HG02885 (cell line): ENCODE results near the gene CGB3.

Experiments used
- ATAC-seq: cut with Tn5 transposase; IDR thresholded peaks from one replicate; pipeline ENCODE4 v1.9.1; 2021; ENCODE audit warnings: mild to moderate bottlenecking; ENCODE audit not compliant: unreplicated experiment, poor library complexity

The CGB3 gene

DNA sequence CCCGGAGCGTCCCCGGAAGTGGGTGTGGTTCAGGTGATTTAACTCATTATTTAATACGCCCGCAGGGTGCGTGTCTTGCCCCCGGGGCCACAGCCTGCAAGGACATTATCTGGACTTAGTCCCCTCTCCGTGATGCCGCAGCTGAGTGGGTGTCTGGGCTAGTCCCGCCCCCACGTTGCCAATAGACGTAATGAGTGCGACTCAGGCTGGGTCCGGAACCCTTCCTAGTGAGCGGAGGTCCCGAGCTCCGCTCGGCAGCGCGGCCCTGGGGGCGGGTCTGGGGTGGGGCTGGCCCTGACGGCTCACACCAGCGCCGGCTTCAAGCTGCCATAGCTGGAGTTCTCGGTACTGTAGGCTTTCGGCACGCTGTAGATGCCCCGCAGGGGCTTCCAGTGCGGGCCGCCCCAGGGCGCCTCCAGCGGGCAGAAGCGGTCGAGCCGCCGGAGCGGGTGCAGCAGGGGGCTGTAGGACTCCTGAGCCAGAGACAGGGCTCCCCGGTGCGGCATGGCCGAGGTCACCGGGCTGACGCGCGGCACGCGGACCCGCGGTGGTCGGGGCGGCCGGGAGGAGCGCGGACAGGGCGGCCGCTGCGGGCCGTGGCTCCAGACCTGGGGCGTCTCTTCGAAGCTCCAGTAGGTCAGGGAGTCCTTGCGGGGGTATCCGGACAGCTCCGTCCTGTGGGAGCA lies 6.3 kb downstream of the CGB3 start:
- ATAC-seq = no peak

GRCh38 chr19:49017041-49017665 lies 7.0 kb downstream of the CGB3 start, which contains the start of gene LHB:
TSS of gene LHB (minus strand) at chr19:49017091. CDS start at chr19:49017081, 10 bp downstream.
- no peak for ATAC-seq

DNA sequence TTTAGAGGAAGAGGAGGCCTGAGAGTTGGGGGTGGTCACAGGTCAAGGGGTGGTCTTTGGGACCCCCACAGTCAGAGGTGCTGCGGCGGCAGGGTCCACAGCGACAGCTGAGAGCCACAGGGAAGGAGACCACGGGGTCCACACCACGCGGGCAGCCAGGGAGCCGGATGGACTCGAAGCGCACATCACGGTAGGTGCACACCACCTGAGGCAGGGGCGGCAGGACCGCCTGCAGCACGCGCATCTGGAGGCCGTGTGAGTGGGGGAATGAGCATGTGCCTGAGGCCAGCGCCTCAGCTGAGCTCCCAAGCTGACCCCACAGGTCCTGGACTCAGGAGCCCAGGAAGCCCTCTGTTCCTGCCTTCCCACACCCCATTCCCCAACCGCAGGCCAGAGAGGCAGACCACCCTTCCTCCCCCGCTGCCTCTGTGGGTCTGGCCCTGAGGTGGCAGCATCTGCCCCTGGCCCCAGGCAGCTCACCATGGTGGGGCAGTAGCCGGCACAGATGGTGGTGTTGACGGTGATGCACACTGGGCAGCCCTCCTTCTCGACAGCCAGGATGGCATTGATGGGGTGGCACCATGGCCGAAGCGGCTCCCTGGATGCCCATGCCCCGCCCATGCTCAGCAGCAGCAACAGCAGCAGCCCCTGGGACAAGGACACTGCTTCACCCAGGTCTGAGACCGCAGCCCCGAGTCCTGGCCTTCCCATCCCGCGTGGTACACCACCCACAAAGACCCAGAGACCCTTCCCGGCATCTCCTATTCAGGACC lies 7.9 kb downstream of the CGB3 start:
- ATAC-seq = no peak

- ATAC-seq = no peak
These were observed 9.3 kb downstream of the CGB3 start for GRCh38 chr19:49014870-49015255.

DNA sequence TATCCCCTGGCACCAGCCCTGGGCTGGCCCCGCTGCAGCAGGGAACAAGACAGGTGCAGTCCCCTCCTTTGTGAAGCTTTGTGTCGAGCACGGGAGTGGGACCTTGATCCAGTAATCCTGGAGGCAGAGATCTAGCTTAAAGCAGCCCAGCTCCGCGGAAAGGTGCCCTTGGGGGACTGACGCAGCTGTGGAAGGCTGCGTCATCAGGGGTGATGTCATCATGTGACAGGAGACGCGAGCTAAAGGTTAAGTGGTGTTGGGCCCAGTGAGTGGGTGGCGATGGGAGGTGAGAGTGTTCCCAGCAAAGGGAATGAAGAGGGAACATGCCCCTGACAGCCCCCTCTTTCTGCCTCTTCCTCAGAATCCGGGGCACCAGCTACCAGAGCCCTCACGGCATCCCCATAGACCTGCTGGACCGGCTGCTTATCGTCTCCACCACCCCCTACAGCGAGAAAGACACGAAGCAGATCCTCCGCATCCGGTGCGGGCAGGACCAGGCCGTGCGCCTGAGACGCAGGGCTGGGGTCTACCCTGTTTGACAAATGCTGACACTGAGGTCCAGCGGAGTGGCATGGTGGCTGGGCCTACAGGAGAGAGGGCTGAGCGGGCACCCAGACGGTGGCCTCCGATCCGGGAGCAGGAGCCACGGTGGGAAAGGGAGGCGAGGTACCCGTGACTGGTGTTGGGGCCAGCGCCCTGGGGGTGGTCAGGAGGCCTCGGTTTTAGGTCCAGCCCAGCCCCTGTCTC lies 9.8 kb downstream of the CGB3 start:
- ATAC-seq = no peak

DNA sequence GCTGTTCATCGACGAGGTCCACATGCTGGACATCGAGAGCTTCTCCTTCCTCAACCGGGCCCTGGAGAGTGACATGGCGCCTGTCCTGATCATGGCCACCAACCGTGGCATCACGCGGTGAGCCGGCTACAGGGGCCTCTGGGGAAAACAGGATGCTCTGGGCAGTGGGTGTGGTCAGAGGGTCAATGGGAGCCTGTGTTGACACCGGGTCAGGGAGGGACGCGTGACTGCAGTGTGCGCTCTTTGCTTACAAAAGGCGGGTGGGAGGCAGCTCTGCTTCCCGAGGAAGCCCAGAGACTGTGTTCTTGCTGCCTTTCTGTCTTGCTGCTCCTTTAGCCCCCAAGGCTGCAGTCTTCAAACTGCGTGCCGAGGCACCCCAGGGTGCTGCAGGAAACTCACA lies 12.9 kb downstream of the CGB3 start:
- ATAC-seq = no peak

- no peak for ATAC-seq
These were observed 13.7 kb downstream of the CGB3 start for GRCh38 chr19:49010453-49010852.

DNA sequence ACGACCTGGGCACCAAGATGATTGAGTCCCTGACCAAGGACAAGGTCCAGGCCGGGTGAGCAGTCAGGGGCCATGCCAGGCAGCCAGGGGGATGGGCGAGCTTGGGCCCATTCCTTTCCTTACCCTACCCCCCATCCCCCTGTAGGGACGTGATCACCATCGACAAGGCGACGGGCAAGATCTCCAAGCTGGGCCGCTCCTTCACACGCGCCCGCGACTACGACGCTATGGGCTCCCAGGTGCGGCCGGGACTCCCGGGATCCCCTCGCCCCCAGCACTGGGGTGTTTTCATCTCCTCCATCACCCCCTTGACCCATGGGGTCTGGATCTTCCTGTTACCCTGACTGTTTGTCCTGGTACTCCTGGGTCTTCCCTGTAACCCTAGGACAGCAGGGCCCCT lies 14.3 kb downstream of the CGB3 start:
- ATAC-seq = no peak

GRCh38 chr19:49006905-49007304 lies 17.2 kb downstream of the CGB3 start:
- no peak for ATAC-seq

- no peak for ATAC-seq
These were observed 19.0 kb downstream of the CGB3 start for GRCh38 chr19:49004964-49005614.

- ATAC-seq = no peak
These were observed 20.0 kb downstream of the CGB3 start for GRCh38 chr19:49004133-49004532.

- ATAC-seq = no peak
These were observed 24.4 kb downstream of the CGB3 start for GRCh38 chr19:48999481-49000325.

DNA sequence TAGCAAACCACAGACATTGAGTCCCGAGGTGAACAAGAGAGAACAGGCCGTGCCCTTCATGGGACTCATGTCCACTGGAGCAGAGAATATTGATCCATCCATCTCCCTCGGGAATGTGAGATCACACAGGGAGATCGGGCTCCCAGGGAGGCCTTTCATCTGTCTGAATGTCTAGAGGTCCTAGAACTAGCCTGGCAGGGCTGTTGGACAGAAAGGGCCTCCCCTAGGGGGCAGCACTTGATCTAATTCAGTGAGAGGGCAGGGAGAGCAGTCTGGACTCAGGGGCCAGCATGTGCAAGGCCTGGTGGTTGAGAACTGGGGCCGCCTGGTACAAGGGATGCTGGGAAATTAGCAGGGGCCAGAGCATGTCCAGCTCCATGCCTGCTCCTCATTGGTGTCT lies 26.2 kb downstream of the CGB3 start:
- no peak for ATAC-seq

- ATAC-seq = no peak
These were observed 30.1 kb downstream of the CGB3 start for GRCh38 chr19:48994035-48994386.

DNA sequence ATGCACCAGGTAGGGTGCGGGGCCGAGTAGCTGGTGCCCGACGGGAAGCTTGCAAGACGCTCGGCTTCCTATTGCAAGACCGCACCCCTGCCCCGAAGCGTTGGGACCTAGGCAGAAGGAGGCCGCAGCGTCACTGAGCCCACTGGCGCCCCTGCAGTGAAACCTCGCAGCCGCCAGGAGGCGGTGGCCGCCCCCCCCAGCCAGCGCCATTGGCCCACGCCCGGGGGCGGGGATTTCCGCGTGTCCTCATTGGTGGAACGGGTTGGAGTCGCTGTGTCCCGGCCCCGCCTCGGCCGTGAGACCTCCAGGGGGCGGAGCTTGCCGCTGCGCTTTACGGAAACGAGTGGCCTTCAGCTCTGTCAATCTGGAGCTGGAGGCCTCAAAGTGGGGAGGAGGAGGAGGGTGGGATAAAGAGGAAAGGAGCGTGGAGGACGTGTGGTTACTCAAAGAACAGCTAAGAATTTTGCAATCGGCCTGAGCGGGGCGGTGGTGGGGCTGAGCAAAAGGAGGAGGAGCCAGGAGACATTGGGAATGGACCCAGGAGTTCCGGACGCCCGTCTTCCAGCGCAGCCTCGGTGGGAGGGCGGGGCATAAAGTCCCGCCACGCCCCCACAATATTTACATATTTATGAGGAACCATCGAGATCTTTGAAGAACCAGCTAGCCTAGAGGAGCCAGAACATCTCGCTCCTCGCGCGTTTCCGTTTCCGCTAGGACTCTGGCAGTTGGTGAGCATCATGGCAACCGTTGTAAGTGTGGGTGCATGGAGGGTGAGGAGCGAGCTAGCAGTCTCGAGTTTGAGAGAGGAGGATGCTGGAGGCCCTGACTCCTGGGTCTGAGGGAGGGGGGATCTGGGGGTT lies 30.7 kb downstream of the CGB3 start, which contains the start of the genes GYS1 and RUVBL2:
GYS1 (minus strand) TSS at position 135 of the 860 bp plus-strand sequence. CDS start 197 bp downstream, outside the sequence.
RUVBL2 (plus strand) TSS at position 713 of the 860 bp plus-strand sequence; CDS start at position 738, 25 bp downstream.
- ATAC-seq = peak; percentile 89

GRCh38 chr19:48992581-48993174 lies 31.5 kb downstream of the CGB3 start:
- no peak for ATAC-seq

DNA sequence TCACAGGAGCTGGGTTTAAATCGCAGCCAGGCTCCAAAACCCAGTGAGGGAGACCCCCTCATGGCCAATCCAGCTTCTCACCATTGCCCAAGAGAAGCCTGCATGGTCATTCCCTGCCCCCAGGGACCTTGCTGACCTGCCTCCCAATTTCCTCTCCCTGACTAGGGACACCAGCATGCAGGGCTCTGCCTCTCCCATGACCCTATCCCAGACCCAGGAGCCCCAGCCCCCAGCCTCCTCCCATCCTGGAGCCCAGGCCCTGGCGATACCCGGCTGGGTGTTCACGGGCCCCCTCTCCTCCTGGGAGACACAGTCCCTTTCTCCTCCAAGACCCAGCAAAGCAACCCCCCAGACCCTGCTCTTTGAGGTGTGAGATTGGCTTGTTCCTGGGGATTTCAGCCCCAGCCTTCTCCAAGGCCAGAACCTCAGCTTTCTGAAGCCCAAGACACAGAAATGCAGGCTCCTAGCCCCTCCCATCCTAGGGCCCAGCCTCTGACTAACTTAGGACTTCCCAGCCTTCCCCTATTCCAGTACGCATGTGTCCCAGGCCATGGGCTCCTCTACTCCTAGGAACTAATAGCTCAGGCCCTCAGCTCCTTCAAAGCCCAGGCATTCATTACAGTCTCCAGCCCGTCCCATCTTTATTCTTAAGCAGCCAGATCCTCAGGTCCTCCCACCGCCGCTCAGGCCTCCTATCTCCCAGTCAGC lies 32.1 kb downstream of the CGB3 start:
- ATAC-seq = no peak
